Endothelial cell (in vitro differentiated cells): ENCODE results near the gene MAGI1. TPM values are rescaled to one million over a fixed set of nuclear protein-coding genes. Genes with fewer than 3 reads are reported as not detected.

Experiments used
- DNase-seq: peaks from one replicate; pipeline ENCODE4 v3.0.0; 2021; ENCODE audit warnings: low spot score
- H3K27ac Mint-ChIP-seq: one replicate; pipeline ENCODE4 v1.8.0; 2021; ENCODE audit warnings: mixed read lengths, inconsistent platforms; ENCODE audit not compliant: unreplicated experiment
- H3K27me3 Mint-ChIP-seq: one replicate; pipeline ENCODE4 v1.8.0; 2021; ENCODE audit warnings: mild to moderate bottlenecking, moderate library complexity, mixed read lengths, inconsistent platforms; ENCODE audit not compliant: unreplicated experiment
- H3K36me3 Mint-ChIP-seq: one replicate; pipeline ENCODE4 v1.8.0; 2021; ENCODE audit warnings: mild to moderate bottlenecking, low read depth, mixed read lengths, inconsistent platforms; ENCODE audit not compliant: unreplicated experiment
- H3K4me1 Mint-ChIP-seq: one replicate; pipeline ENCODE4 v1.8.0; 2021; ENCODE audit warnings: mild to moderate bottlenecking, mixed read lengths, inconsistent platforms; ENCODE audit not compliant: unreplicated experiment
- H3K4me3 Mint-ChIP-seq: one replicate; pipeline ENCODE4 v1.8.0; 2021; ENCODE audit warnings: mild to moderate bottlenecking, mixed read lengths, inconsistent platforms; ENCODE audit not compliant: unreplicated experiment
- H3K9me3 Mint-ChIP-seq: one replicate; pipeline ENCODE4 v1.8.0; 2021; ENCODE audit warnings: mixed read lengths, inconsistent platforms; ENCODE audit not compliant: unreplicated experiment
- total RNA-seq: library from RNA; stranded (reverse); fragmentation: NEBNext Ultra II Directional; extraction: Animal tissue kit (Norgen Biotek cat#: 25700); gene quantifications from one replicate; pipeline ENCODE4 v1.2.1, GENCODE V29; 2021; ENCODE audit not compliant: unreplicated experiment
- TF ChIP-seq, protein P1 (sequence below): fragments of 200-600 bp; sonication (generic); IDR thresholded peaks from one replicate; pipeline ENCODE4 v1.5.0; 2021; ENCODE audit warnings: antibody characterized with exemption; ENCODE audit not compliant: unreplicated experiment

Gene MAGI1
- total RNA-seq, 1 donor from 2014 or later, result 33.8 TPM

DNA sequence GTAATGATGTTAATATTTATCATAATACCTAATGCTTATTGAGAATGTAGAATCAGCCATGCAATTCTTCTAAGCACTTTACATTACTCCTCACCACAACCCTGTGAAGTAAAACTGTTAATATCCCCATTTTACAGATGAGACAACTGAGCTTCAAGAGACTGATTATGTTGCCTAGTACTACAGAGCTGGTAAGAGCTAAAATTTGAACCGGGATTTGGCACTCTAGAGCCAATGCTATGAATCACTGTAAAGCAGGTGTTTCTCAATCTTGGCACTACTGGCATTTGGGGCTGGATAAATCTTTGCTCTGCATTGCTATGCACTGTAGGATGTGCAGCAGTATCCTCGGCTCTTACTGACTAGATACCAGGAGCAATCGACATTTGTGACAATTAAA lies 367.7 kb downstream of the MAGI1 start:
- Mint-ChIP-seq H3K27ac (no peak overlapping the region), H3K4me3 (no peak overlapping the region)

DNA sequence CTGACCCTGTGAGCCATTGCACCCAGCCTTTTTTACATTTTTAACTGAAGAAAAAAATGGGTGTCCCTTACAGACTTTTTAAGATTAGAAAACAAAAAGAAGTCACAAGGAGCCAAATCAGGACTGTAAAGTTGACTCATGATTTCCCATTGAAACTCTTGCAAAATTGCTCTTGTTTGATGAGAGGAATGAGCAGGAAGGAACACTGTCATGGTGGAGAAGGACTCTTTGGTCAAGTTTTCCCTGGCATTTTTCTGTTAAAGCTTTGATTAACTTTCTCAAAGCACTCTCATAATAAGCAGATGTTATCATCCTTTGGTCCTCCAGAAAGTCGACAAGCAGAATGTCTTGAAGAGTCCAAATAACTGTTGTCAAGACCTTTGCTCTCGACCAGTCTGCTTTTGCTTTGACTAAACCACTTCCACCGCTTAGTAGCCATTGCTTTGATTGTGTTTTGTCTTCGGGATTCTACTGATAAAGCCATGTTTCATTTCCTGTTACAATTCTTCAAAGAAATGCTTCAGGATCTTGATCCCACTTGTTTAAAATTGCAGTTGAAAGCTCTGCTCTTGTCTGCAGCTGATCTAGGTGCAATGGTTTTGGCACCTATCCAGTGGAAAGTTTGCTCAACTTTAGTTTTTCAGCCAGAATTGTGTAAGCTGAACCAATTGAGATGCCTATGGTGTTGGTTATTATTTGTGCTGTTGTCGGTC lies 369.4 kb downstream of the MAGI1 start:
- H3K27me3 Mint-ChIP-seq, result peaks cover 2% of the 10 kb centered on the region
- no peaks in the 10 kb centered on the region for H3K9me3 Mint-ChIP-seq
- H3K27ac Mint-ChIP-seq, result no peak overlapping the region
- H3K4me1 Mint-ChIP-seq, result peaks cover 8% of the 10 kb centered on the region
- H3K4me3 Mint-ChIP-seq, result no peak overlapping the region
- no peak for DNase-seq
- TF ChIP-seq, protein P1, sequence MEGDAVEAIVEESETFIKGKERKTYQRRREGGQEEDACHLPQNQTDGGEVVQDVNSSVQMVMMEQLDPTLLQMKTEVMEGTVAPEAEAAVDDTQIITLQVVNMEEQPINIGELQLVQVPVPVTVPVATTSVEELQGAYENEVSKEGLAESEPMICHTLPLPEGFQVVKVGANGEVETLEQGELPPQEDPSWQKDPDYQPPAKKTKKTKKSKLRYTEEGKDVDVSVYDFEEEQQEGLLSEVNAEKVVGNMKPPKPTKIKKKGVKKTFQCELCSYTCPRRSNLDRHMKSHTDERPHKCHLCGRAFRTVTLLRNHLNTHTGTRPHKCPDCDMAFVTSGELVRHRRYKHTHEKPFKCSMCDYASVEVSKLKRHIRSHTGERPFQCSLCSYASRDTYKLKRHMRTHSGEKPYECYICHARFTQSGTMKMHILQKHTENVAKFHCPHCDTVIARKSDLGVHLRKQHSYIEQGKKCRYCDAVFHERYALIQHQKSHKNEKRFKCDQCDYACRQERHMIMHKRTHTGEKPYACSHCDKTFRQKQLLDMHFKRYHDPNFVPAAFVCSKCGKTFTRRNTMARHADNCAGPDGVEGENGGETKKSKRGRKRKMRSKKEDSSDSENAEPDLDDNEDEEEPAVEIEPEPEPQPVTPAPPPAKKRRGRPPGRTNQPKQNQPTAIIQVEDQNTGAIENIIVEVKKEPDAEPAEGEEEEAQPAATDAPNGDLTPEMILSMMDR, result no peak
- H3K36me3 Mint-ChIP-seq, result no peaks in the 10 kb centered on the region

More for the DNA sequence above, 367.7 kb downstream of the MAGI1 start:
- Mint-ChIP-seq H3K4me1 (peaks cover 8% of the 10 kb centered on the region), H3K36me3 (no peaks in the 10 kb centered on the region), H3K27me3 (peaks cover 2% of the 10 kb centered on the region), H3K9me3 (no peaks in the 10 kb centered on the region)
- DNase-seq, result no peak
- TF ChIP-seq, protein P1, result no peak

DNA sequence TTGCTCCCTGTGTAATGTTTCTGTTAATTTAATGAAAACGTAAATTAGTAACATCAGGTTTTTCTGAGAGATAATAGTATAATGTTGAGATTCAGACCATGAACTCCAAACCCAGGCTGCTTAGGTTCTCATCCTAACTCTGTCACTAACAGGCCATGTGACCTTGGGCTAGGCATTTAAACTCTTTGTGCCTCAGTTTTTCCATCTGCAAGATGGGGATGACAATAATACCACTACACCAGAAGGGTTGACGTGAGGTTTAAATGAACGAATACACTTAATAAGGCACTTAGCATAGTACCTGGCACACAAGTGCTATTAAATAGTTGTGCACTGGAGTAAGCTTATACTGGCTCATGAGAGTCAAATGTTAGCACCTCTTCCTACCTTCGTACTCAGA lies 370.8 kb downstream of the MAGI1 start:
- Mint-ChIP-seq H3K27me3 (peaks cover 2% of the 10 kb centered on the region), H3K27ac (no peak overlapping the region), H3K36me3 (no peaks in the 10 kb centered on the region), H3K4me1 (peaks cover 8% of the 10 kb centered on the region), H3K9me3 (no peaks in the 10 kb centered on the region), H3K4me3 (no peak overlapping the region)
- TF ChIP-seq, protein P1, result no peak
- no peak for DNase-seq

DNA sequence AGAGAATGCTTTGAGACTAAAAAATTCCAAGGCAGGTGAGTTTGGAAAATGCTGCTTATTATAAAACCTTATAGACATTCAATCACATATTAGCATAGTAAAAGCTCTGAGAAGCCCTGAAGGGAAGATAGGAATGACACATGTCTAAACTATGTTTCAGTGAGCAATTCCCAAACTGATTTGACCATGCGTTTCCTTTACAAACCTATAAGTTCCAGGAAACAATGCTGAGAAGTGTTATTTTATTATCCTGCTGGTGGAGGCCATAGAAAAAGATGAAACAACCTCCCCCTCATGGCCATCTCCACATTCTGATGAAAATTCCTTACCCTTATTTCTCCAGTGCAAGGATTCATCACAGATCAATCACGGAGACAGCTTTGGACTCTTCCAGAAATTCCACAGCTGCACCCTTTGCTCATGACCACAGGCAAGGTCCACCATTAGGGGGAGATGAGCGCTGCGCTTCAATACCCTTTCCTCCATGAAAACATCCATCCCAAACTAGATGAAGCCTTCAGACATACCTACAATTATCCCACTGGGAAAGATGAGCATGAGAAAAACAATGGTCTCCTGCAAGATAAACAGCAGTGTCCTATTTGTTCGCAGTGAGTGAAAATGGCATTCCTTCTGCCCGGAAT lies 372.1 kb downstream of the MAGI1 start:
- no peak for DNase-seq
- peaks cover 8% of the 10 kb centered on the region for H3K4me1 Mint-ChIP-seq

More for the DNA sequence above, 372.1 kb downstream of the MAGI1 start:
- Mint-ChIP-seq H3K4me3 (no peak overlapping the region), H3K27me3 (peaks cover 2% of the 10 kb centered on the region), H3K27ac (no peak overlapping the region), H3K9me3 (no peaks in the 10 kb centered on the region), H3K36me3 (no peaks in the 10 kb centered on the region)
- TF ChIP-seq, protein P1, result no peak
